Neural cell (in vitro differentiated cells): ENCODE measurements around the gene ACBD3.

Source experiments
- EP300 ChIP-seq: fragments of 450-650 bp; conservative IDR thresholded peaks from 2 replicates; pipeline ENCODE4 v1.6.1; 2014; ENCODE audit warnings: antibody characterized with exemption, mild to moderate bottlenecking, moderate library complexity; ENCODE audit not compliant: poor library complexity, severe bottlenecking
- EZH2 ChIP-seq: fragments of 200-600, 300-800 bp; shearing (Covaris generic), sonication (generic); IDR thresholded peaks from 2 replicates; pipeline ENCODE4 v1.6.1; 2014; ENCODE audit warnings: antibody characterized with exemption, low read length, borderline replicate concordance, mild to moderate bottlenecking; ENCODE audit not compliant: insufficient read depth, poor library complexity, severe bottlenecking
- RAD21 ChIP-seq: fragments of 450-650 bp; conservative IDR thresholded peaks from 2 replicates; pipeline ENCODE4 v1.6.1; 2014; ENCODE audit warnings: antibody characterized with exemption, mild to moderate bottlenecking, moderate library complexity
- TAF1 ChIP-seq: IDR thresholded peaks from 2 replicates; pipeline ENCODE4 v1.6.1; 2012; ENCODE audit warnings: low read depth
- TF ChIP-seq, protein P1 (sequence below): fragments of 450-650 bp; IDR thresholded peaks from 2 replicates; pipeline ENCODE4 v1.5.1; 2014; ENCODE audit warnings: antibody characterized with exemption, mild to moderate bottlenecking, moderate library complexity; ENCODE audit not compliant: poor library complexity, severe bottlenecking
- TF ChIP-seq, protein P2 (sequence below): IDR thresholded peaks from 2 replicates; pipeline ENCODE4 v1.6.1; 2012; ENCODE audit warnings: borderline replicate concordance

GRCh38 chr1:226204198-226204597, 17.7 kb upstream of the ACBD3 start:
- TF ChIP-seq, protein P1, sequence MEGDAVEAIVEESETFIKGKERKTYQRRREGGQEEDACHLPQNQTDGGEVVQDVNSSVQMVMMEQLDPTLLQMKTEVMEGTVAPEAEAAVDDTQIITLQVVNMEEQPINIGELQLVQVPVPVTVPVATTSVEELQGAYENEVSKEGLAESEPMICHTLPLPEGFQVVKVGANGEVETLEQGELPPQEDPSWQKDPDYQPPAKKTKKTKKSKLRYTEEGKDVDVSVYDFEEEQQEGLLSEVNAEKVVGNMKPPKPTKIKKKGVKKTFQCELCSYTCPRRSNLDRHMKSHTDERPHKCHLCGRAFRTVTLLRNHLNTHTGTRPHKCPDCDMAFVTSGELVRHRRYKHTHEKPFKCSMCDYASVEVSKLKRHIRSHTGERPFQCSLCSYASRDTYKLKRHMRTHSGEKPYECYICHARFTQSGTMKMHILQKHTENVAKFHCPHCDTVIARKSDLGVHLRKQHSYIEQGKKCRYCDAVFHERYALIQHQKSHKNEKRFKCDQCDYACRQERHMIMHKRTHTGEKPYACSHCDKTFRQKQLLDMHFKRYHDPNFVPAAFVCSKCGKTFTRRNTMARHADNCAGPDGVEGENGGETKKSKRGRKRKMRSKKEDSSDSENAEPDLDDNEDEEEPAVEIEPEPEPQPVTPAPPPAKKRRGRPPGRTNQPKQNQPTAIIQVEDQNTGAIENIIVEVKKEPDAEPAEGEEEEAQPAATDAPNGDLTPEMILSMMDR, result no peak
- TF ChIP-seq TAF1 (no peak), RAD21 (no peak), EZH2 (no peak), EP300 (no peak)
- TF ChIP-seq, protein P2, sequence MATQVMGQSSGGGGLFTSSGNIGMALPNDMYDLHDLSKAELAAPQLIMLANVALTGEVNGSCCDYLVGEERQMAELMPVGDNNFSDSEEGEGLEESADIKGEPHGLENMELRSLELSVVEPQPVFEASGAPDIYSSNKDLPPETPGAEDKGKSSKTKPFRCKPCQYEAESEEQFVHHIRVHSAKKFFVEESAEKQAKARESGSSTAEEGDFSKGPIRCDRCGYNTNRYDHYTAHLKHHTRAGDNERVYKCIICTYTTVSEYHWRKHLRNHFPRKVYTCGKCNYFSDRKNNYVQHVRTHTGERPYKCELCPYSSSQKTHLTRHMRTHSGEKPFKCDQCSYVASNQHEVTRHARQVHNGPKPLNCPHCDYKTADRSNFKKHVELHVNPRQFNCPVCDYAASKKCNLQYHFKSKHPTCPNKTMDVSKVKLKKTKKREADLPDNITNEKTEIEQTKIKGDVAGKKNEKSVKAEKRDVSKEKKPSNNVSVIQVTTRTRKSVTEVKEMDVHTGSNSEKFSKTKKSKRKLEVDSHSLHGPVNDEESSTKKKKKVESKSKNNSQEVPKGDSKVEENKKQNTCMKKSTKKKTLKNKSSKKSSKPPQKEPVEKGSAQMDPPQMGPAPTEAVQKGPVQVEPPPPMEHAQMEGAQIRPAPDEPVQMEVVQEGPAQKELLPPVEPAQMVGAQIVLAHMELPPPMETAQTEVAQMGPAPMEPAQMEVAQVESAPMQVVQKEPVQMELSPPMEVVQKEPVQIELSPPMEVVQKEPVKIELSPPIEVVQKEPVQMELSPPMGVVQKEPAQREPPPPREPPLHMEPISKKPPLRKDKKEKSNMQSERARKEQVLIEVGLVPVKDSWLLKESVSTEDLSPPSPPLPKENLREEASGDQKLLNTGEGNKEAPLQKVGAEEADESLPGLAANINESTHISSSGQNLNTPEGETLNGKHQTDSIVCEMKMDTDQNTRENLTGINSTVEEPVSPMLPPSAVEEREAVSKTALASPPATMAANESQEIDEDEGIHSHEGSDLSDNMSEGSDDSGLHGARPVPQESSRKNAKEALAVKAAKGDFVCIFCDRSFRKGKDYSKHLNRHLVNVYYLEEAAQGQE, result no peak
